Right lobe of liver (tissue), 6 donors: Measurements from ENCODE around the gene GRB10. TPM values are rescaled to one million over a fixed set of nuclear protein-coding genes. Genes with fewer than 3 reads are reported as not detected.
A peak's percentile ranks its signal among the peaks of the same experiment; 100 is the strongest.

ENCODE experiments used
- ATAC-seq, 4 donors: fragments of 200-7000 bp; cut with Tn5 transposase; one replicate each; pipeline ENCODE4 v1.9.1; 2020; ENCODE audit warnings: mild to moderate bottlenecking in 4 of 4, moderate library complexity in 4 of 4
- DNase-seq, 3 donors: peaks; one replicate each; pipeline ENCODE4 v3.0.0-alpha.2; 2020
- H3K27ac ChIP-seq, 3 donors: fragments of 200-600 bp; one replicate each; pipeline ENCODE4 v1.8.0; 2022
- H3K27me3 ChIP-seq, 2 donors: fragments of 200-600 bp; one replicate each; pipeline ENCODE4 v1.8.0; 2022
- H3K36me3 ChIP-seq, 4 donors: fragments of 200-600 bp; sonication (generic) in 1 of 4; one replicate each; pipeline versions ENCODE4 v1.5.1 to v1.8.0; 2017 to 2022; ENCODE audit warnings: control low read depth in 1 of 4
- H3K4me1 ChIP-seq, 4 donors: fragments of 200-600 bp; sonication (generic) in 1 of 4; one replicate each; pipeline versions ENCODE4 v1.5.1 to v1.8.0; 2017 to 2022; ENCODE audit warnings: control low read depth in 1 of 4
- H3K4me3 ChIP-seq, 3 donors: fragments of 200-600 bp; one replicate each; pipeline ENCODE4 v1.8.0; 2022
- H3K9me3 ChIP-seq, 4 donors: fragments of 200-600 bp; sonication (generic) in 1 of 4; one replicate each; pipeline versions ENCODE4 v1.5.1 to v1.8.0; 2017 to 2022; ENCODE audit warnings: control low read depth in 1 of 4
- POLR2A ChIP-seq: fragments of 450-650 bp; IDR thresholded peaks from one replicate; pipeline ENCODE4 v1.6.1; 2017; ENCODE audit warnings: antibody characterized with exemption, mild to moderate bottlenecking
- WGBS: methylation state at CpG from one replicate; pipeline ENCODE4 v1.1.6; 2018; ENCODE audit warnings: low coverage, low lambda C conversion rate; ENCODE audit not compliant: insufficient coverage; ENCODE audit errors: missing lambda C conversion rate; 5-methylcytosine and 5-hydroxymethylcytosine counted together
- intact Hi-C, 2 donors: fragments of 100-400 bp; cut with DNase I; formaldehyde crosslinking; loops; one replicate each; pipeline versions ENCODE4 v1.11.2 to v1.14.1; 2022
- total RNA-seq, 6 experiments: library from RNA; depleted of rRNA in 2 of 6; stranded (reverse); fragments of >200 nt in 2 of 6; fragmentation: NEBNext Ultra II Directional in 3 of 6; extraction: Animal tissue kit (Norgen Biotek cat#: 25700) in 3 of 6; gene quantifications; one replicate each; pipeline versions ENCODE4 v1.1.0 to v1.2.4, GENCODE V29; 2016 to 2023
- TF ChIP-seq, protein P1 (sequence below), 4 donors: fragments of 200-600 bp in 3 of 4; fragments of 450-650 bp in 1 of 4; IDR thresholded peaks; one replicate each; pipeline versions ENCODE4 v1.5.1 to v1.8.0; 2016 to 2022; ENCODE audit warnings: antibody characterized with exemption in 4 of 4, mild to moderate bottlenecking in 2 of 4
- donor health status: DM: no; HTN: yes; CAD: no.
- donor health status: DM: no; HTN: no; CAD: no.
- donor health status: DM: no; HTN: no; CAD: no.
- donor health status: DM: no; HTN: yes; CAD: no.
- donor health status: DM: no; HTN: yes; CAD: no.

GRB10 gene
- total RNA-seq, 6 experiments from 2014 or later, result 24.9 to 55.5 (median 40.0) TPM

GRCh38 chr7:50787825-50788224 lies 5.1 kb upstream of the GRB10 start:
- TF ChIP-seq, protein P1, sequence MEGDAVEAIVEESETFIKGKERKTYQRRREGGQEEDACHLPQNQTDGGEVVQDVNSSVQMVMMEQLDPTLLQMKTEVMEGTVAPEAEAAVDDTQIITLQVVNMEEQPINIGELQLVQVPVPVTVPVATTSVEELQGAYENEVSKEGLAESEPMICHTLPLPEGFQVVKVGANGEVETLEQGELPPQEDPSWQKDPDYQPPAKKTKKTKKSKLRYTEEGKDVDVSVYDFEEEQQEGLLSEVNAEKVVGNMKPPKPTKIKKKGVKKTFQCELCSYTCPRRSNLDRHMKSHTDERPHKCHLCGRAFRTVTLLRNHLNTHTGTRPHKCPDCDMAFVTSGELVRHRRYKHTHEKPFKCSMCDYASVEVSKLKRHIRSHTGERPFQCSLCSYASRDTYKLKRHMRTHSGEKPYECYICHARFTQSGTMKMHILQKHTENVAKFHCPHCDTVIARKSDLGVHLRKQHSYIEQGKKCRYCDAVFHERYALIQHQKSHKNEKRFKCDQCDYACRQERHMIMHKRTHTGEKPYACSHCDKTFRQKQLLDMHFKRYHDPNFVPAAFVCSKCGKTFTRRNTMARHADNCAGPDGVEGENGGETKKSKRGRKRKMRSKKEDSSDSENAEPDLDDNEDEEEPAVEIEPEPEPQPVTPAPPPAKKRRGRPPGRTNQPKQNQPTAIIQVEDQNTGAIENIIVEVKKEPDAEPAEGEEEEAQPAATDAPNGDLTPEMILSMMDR (IDR thresholded peaks at IDR 0.05), result no peak
- no peak for TF ChIP-seq POLR2A
- Histone ChIP-seq H3K4me1 (peaks cover 0 to 64% (median 22%) of the 10 kb centered on the region in 4 donors), H3K9me3 (no peaks in the 10 kb centered on the region), H3K27me3 (no peaks in the 10 kb centered on the region), H3K27ac (no peak overlapping the region), H3K4me3 (no peak overlapping the region), H3K36me3 (no peaks in the 10 kb centered on the region)
- intact Hi-C loops, result no loop called here
- 33% methylated on average over 3 of the region's 4 CpGs for WGBS
- ATAC-seq (no peak), DNase-seq (no peak)

GRCh38 chr7:50785346-50785745 lies 2.6 kb upstream of the GRB10 start:
- H3K27me3 ChIP-seq, result no peaks in the 10 kb centered on the region

GRCh38 chr7:50783801-50784507 lies 1.3 kb upstream of the GRB10 start:
- DNase-seq (no peak), ATAC-seq (peak; percentile 29 to 65 (median 48))
- H3K4me1 ChIP-seq, result peaks cover 0 to 46% (median 20%) of the 10 kb centered on the region in 4 donors
- H3K27me3 ChIP-seq, result no peaks in the 10 kb centered on the region
- intact Hi-C loops, result no loop called here
- peak overlapping the region in 2 of 3 donors; percentile 45 to 70 for H3K27ac ChIP-seq
- TF ChIP-seq POLR2A, result no peak
- TF ChIP-seq, protein P1 (IDR thresholded peaks at IDR 0.05), result no peak
- WGBS, result 49% methylated on average over 9 of the region's 12 CpGs
- H3K36me3 ChIP-seq, result no peaks in the 10 kb centered on the region
- H3K9me3 ChIP-seq, result no peaks in the 10 kb centered on the region
- H3K4me3 ChIP-seq, result no peak overlapping the region

More at GRCh38 chr7:50785346-50785745, 2.6 kb upstream of the GRB10 start:
- Histone ChIP-seq H3K4me1 (peaks cover 0 to 50% (median 22%) of the 10 kb centered on the region in 4 donors), H3K4me3 (no peak overlapping the region), H3K27ac (peak overlapping the region in 1 of 3 donors; percentile 40), H3K9me3 (no peaks in the 10 kb centered on the region), H3K36me3 (no peaks in the 10 kb centered on the region)
- 50% methylated on average over 3 of the region's 6 CpGs for WGBS
- TF ChIP-seq POLR2A, result no peak
- TF ChIP-seq, protein P1 (IDR thresholded peaks at IDR 0.05), result no peak
- intact Hi-C loops, result no loop called here
- no peak for DNase-seq
- peak in 1 of 4 donors; percentile 29 for ATAC-seq

GRCh38 chr7:50783303-50783702 lies 607 bp upstream of the GRB10 start:
- peak overlapping the region in 1 of 3 donors; percentile 45 for H3K27ac ChIP-seq
- H3K36me3 ChIP-seq, result no peaks in the 10 kb centered on the region
- ATAC-seq (no peak), DNase-seq (no peak)
- peaks cover 0 to 52% (median 23%) of the 10 kb centered on the region in 4 donors for H3K4me1 ChIP-seq
- WGBS, result 50% methylated on average over 6 of the region's 7 CpGs
- peak overlapping the region in 1 of 3 donors; percentile 53 for H3K4me3 ChIP-seq
- no peaks in the 10 kb centered on the region for H3K27me3 ChIP-seq
- no peaks in the 10 kb centered on the region for H3K9me3 ChIP-seq
- no peak for TF ChIP-seq POLR2A
- TF ChIP-seq, protein P1 (IDR thresholded peaks at IDR 0.05), result no peak
- intact Hi-C loops, result no loop called here
